Limb (tissue), 2 donors: Measurements from ENCODE around the gene PDE6D.
"Not testable (repeated sequence)": the region's sequence is repeated elsewhere in the genome, so short reads cannot be mapped to it uniquely, and the experiment has no call there.

ENCODE experiments used
- DNase-seq, 2 donors: peaks; one replicate each; pipeline ENCODE4 v3.0.0-alpha.2; 2016; ENCODE audit errors: extremely low spot score in 2 of 2

PDE6D gene

DNA sequence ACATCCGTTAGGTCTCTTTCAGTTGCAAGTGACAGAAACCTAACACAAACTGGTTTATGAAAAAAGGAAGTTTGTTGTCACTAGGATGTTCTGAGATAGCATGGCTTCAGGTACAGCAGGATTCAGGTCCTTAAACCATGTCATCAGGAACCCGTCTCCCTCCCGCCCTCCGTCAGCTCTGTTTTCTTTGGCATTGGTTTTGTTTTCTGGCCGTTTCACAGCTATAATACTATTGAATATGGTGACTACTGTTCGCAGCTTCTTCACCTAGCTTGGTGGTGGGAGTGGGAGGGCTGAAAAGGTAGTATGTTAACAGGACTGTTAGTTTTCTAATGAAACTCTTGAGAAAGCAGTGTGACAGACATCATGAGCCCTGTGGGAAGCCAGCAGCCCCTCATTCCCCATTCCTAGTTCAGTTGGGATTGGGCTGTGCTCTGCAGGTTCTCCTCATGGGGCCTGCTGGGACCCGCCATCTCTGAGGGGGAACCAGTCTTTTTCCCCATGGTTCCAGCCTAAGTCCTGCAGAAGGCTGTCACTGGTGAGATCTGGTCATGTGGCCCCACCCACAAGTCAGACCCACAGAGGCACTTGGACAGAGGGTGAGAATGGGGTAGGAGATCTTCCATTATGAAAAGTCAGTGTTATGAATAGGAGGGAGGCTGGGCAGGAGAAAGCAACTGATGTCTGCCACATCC lies 60.6 kb downstream of the PDE6D start:
- DNase-seq = no peak

DNA sequence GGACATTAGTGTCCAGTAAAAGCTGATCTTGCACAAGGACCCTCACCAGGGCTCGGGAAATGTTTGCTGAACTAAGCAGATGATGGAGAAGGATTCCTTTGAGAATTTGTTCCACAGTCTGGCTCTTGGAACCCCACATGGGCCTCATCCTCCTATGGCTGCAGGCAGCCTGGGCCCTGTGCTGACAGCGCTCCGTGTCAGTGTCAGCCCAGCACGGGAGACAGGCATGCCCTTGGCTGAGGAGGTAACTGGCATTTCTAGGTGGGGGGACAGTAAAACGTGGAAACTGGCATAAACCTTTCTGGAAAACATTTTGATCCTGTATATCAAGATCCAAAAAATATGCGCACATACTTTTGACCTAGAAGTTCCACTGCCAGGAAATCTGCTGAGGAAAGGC lies 62.3 kb downstream of the PDE6D start:
- no peak for DNase-seq

DNA sequence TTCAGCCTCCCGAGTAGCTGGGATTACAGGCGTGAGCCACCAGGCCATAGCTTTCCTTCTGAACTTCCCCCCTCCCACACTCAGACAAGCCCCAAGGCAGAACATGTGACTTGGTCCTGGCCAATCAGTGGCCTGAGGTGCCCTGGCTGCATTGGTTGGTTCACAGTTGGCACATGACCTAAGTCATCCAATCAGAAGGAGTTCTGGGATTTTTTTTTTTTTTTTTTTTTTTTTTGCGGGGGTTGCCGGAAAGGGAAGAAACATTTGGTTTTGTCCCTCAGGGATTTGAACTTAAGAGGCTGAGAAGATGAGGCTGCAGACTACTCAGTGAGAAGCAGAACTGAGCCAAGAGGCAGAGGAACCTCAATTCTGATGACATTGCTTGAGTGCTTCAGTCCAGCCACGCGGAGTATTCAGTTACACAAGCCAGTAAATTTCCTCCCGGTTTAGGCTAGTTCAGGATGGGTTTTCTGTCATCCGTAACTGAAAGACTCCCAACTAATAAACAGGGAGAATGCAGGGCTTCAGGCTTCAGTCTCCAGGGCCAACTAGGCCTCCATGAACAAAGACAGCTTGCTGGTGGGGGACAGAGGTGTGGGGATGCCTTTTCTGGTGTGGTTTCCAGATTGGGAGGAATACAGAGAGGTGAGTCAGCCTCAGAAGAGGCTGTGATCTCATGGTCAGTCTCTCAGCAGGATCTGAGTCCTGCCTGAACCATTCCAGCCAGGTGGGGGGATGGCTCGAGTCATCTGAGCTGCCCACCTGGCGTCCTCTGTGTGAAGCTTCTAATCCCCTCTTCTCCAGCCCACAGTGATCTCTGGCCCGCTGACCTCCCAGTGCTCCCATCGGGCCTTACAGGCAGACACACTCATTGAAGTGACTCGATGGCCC lies 63.6 kb downstream of the PDE6D start:
- peak in 1 of 2 donors; percentile 12 for DNase-seq

DNA sequence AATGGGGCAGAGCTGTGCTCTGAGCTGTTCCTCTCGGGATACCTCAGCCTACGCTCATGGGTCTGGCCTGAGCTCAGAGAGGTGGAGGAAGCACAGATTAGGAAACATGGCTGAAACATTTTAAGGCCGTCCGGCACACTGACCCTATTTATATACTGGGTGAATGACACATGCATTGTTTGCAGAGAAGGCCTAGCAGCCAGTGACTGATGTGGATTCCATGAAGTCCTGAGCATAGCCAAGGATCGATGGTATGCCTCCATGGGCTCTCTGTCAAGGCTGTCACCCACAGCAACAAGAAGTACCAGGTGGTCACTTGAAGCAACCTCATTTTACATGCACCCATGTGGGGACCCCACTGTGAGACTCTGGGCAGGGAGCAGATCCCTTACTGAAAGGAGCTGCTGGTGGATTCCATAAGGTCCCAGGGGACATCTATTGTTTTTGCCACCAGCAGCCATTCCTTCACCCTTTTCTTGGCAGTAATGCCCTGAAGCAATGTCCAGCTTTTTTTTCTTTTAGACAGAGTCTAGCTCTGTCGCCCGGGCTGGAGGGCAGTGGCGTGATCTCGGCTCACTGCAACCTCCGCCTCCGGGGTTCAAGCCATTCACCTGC lies 64.3 kb downstream of the PDE6D start:
- no peak for DNase-seq

DNA sequence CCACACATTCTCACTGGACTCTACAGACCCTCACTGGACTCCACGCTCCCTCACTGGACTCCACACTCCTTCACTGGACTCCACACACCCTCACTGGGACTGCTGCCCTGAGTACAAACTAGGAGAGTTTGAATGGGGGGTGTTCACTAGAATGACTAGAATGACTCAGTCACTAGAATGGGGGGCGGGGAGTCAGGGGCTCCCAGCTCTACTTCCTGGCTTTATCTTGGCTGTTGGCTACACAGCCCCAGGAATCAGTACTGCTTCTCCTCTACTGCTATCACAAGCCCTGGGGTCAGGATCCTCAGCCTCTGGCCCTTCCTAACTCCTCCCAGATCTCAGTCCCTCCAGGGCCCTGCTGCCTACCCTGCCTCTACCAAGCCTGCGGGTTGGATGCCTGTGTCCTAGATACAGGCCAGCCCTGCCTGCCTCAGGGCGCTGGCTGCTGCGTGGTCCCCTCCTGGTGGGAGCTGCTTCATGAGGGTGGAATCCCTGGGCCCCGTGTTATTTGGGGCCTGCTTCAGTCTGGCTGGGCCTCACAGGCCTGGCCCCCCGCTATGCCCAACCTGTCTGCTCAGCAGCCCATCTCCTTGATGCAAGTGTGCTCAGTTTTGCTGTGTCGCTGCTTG lies 65.0 kb downstream of the PDE6D start:
- peak in 1 of 2 donors; percentile 34 for DNase-seq

DNA sequence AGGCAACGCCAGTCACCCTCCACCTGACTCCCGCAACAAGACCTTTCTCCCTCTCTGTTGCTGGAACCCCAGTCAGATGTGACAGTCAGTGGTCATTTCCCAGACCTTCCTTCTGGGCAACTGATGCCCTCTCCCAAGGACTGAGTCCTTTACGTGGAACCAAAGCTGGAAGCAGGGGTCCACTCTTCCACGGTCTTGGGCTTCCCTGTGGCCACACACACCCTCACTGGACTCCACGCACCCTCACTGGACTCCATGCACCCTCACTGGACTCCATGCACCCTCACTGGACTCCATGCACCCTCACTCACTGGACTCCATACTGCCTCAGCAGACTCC lies 65.6 kb downstream of the PDE6D start:
- DNase-seq = no peak

DNA sequence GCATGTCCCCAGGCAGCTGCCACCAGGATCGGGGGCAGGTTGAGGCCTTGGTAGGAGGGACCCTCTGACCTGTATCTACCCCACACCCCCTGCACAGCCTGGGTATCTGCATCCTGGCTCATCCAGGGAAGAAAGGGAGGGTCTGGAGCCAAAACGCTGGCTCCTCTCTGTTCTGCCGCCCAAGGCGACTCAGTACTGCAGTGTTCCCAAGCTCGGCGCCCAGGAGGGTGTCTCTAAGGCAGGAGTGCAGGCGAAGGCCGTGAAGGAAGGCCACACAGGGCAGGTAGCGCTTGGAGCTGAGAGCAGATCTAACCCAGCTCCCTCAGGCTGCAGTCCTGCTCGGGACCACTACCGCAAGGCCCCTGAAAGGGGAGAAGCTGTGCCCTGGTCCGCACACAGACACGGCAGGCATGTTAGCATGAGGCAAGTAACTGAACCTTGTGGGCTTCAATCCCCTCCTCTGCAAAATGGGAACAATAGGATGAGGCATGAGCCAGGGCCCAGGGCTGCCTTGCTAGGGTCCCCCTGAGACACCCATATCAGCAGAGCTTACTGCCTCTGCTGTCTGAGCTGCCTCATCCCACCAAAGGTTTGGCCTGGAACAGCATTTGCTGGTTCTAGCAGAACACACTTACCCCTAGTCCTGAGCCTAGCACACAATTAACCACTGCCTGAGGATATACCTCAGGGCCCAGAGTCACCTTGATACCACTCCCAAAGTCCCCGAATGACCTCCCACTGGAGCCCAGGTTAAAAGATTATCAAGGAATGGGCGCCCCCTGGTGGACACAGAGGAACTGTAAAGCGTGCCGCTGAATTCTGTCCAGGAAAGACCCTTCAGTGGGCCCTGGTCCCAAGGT lies 66.2 kb downstream of the PDE6D start:
- peak; percentile 58 to 86 for DNase-seq

DNA sequence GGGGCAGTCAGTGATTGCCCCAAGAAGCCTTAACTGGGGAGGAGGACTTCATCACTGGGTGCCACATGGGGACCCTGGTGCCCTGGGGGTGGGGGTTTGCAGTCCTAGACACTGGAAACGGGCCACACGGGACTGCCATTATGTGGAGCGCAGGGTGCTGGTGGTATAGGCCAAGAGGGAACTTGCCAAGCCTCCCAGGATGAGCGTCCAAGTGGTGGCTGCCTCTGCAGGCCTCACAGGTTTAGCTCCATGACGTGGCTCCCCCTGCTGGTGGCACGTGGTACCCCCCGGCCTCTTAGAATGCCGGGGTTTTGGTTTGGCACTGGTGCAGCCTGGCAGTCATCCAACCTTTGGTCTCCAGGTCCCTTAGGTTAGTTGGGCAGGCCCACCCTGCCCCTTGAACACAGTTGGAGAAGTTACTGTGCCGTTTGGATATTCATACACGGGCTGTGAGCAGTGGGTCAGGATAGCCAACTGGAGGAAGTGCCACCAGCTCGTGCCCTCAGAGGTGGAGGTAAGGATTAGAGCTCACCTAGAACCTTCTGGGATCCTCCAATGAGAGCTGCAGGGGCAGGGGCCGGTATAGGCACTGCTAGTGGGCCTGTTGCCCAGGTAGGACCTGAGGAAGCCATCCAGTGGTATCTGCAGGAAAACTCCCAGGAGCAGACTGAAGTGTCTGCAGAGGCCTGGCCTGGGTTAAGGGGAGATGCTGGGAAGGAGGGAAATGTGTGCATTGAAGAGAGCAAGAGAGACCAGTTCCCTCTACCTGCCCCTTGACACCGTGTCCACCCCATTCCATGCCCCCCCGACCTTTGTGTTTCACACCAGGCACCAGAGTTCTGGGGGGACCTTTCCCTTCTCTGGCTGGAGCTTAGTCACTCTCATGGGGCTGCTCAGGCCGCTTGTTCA lies 67.1 kb downstream of the PDE6D start:
- peak; percentile 73 to 91 for DNase-seq

DNA sequence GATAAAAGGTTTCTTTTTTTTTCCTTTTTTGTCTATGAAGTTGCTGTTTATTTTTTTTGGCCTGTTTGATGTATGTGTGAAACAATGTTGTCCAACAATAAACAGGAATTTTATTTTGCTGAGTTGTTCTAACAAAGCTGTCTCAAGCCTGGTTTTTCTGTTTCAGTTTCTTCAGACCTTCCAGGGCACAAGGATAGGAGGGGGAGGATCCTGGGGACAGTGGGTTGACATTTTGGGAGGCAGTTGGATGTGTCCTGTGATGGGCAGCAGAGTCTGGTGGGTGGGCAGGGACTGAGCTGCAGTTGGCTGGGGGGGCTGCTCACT lies 67.7 kb downstream of the PDE6D start:
- not testable (repeated sequence) for DNase-seq

DNA sequence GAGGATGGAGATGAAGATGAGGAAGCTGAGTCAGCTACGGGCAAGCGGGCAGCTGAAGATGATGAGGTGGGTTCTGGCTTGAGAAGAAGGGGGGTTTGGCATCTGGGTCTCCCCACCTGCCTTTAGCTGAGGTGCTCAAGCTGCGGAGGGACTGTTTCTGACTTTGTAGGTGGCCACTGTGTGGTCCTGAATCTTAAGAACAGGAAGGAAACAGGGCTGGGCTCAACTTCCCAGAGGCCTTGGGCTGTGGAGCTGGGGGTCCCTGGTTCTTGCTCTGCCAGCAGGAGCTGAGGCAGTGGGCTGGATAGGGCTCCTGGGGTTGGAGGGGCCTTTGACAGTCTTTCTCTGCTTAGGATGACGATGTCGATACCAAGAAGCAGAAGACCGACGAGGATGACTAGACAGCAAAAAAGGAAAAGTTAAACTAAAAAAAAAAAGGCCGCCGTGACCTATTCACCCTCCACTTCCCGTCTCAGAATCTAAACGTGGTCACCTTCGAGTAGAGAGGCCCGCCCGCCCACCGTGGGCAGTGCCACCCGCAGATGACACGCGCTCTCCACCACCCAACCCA lies 68.5 kb downstream of the PDE6D start:
- DNase-seq = not testable (repeated sequence)

DNA sequence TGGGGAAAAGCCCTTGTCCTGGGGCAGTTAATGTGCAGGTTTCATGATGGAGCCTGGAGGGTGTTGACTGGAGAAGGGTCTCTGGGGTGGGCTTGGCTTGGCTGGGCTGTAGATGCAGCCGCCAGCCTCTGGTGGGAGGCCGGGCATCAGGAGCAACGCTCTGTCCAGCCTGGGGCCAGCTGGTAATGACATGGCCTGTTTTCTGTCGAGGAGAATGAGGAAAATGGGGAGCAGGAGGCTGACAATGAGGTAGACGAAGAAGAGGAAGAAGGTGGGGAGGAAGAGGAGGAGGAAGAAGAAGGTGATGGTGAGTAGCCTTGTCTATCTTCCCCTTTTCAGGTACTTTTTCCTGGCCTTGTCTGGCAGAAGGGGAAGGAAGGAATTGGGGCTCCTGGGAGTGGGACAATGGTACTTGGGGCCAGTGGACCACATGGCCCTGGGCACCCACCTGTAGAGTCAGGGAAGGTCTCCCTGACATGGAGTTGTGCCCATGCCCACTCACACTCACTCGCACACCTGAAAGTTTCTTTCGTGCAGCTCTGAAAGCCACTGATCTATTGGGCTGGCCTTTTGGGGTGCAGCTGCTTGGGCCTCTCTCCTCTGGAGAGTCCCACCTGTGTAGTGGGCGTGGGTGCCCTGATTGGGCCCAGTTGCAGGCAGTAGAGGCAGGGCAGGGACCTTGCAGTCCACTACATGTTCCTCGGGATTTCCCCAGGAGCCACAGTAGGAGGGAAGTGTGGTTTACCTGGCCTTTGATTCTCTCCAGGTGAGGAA lies 69.2 kb downstream of the PDE6D start:
- no peak for DNase-seq

DNA sequence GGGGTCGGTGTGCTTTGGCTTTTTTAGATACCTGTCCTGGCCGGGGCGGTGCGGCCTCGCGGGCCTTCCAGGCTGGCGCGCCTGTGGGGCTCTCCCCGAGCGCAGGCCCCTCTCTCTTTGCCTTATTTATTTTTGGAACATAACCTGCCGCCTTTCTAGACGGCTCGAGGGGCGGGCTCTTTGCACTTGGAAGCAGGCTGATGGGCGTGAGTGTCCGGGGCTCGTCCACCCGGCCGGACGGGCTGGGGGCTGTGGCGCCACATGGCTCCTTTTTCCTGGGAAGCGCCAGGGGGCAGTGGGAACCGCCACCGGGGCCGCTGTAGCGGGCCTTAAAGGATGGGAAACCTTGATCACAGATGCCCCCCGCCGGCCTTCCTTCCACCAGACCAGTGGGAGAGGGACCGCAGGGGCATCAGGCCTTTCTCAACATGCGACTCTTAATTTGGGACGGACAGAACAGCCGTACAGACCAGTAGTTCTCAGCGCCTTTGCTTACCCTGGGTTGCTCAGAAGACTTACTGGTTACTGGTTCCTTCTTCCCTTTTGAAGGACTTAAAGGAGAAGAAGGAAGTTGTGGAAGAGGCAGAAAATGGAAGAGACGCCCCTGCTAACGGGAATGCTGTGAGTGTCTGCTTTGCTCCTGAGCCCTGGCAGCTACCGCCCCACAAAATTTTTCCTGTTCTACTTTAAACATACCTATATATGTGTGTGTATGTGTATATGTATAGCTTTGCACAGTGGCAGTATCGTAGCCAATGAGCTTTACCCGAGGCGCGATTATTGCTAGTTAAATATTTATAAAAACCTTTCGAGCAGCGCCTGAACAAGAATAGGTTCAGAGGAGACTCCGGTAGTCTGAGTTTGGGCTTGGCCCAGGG lies 70.0 kb downstream of the PDE6D start:
- DNase-seq = peak in 1 of 2 donors; percentile 65

DNA sequence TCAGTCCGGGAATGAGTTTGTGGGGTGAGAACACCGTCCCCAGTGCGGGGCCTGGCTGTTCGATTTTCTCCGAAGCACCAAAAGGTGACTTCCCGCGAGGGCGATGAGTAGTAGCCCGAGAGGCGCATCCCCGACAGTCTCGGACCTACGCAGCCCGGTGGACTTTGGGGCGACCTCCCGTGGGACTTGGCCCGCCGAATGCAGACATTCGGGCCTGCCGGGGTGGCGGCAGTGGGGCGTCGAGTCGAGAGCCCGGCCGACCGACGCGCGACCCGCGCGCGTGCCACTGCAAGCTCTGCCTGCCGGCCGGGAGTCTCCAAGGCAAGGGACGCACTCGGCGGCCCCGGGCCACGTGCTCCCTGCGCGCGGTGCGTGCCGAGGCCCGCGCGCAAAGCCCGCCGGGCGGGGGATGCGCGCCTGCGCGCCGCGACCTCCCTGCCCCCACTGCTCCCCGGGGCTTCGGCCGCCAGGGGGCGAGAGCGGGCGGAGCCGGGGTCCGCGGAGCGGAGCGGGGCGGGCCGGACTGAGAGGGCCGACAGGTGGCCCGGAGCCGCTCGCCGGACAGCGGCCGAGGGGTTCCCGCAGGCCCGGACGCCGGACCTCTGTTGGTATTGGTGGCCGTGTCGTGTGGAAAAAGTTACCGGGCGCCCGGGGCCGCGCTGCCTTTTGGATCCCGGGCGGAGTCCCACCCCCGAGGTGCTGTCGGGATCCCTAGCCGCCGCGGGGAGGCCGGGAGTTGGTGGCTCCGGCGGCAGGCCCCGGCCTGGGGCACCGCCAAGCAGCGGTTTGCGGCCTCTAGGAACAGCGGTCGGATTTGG lies 70.9 kb downstream of the PDE6D start:
- peak; percentile 88 to 94 for DNase-seq

DNA sequence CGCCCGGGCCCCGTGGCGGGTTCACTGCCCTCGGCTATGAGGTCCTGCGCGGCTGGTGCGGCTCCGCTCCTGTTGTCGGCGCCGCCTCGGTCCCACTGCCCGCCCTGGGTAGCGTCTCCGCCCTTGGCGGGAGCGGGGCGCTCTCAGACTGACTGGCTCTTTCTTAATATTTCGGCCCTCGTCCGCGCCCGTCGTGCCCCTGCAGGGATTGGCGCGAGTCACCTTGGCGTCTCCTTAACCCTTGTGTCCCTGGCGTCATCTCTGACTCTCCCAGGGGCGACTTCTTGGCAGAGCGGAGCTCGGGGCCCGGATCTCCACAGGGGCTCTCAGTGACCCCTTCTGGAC lies 71.5 kb downstream of the PDE6D start:
- peak in 1 of 2 donors; percentile 69 for DNase-seq

DNA sequence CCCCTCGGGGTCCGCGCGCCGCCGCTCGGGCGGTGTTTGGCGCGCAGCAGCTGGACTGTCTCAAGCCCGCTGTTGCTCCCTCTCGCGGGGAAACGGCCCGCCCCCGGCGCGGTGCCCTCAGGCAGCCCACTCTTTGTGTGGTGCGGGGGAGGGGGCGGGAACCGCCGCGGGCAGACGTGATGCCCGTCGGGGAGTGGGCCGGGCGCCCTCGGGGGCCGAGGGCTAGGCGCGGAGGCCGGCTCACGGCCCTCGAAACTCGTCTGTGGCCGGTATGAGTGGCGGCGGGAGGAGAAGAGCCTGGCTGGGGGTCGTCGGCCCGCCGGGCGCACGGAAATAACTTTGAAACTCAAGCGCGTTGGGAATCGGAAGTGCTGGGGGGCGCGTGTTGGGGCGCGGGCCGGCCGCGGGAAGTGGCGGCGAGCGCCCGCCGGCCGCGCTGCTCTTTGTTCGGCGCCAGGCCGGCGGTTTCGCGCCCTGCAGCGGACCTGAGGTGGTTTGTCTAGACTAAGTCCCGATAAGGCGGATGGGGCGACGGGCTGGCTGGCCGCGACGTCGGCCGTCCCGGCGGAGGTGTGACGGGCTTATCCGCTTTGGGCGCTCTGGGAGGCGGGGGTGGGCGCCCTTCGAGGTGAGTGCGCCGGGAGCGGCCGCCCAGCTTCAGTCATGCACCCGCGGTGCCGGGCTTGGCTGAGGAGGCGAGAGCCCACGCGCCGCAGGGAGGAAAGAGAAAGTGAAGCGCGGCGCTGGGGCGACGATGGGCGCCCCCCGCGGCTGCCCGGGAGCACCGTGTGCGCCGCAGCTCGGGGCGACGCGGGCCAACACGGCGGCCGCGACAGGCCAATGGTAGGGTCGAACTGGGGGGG lies 72.1 kb downstream of the PDE6D start:
- peak in 1 of 2 donors; percentile 78 for DNase-seq
